PC-3 (cell line): ENCODE results near the gene CLNK.

ENCODE experiments used
- EZH2 ChIP-seq: fragments of 300-600 bp; sonication (generic); IDR thresholded peaks from one replicate; pipeline ENCODE4 v1.6.1; 2017; ENCODE audit warnings: antibody characterized with exemption, mild to moderate bottlenecking, low read length; ENCODE audit not compliant: unreplicated experiment
- TF ChIP-seq, protein P1 (sequence below): fragments of 300-600 bp; sonication (generic); conservative IDR thresholded peaks from 2 replicates; pipeline ENCODE4 v1.5.1; 2017; ENCODE audit warnings: antibody characterized with exemption, low read depth, mild to moderate bottlenecking, low read length

DNA sequence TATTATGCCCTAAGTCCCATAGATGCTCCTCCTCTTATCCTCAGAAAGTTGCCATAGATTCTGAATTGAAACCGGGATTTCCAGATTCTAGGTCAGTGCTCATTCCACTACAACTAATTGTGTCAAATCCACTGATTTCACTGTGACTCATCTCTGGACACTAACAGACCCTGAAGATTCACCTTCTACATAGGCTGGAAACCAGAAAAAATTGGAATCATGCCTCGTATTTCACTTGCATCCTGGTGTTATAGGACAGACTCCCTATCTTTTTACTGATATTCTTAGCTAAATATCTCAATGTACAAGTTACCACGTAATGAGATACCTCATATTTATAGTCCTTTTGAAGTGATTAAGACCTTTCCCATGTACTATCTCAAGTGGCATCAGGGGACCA lies 36.7 kb downstream of the CLNK start:
- TF ChIP-seq, protein P1, sequence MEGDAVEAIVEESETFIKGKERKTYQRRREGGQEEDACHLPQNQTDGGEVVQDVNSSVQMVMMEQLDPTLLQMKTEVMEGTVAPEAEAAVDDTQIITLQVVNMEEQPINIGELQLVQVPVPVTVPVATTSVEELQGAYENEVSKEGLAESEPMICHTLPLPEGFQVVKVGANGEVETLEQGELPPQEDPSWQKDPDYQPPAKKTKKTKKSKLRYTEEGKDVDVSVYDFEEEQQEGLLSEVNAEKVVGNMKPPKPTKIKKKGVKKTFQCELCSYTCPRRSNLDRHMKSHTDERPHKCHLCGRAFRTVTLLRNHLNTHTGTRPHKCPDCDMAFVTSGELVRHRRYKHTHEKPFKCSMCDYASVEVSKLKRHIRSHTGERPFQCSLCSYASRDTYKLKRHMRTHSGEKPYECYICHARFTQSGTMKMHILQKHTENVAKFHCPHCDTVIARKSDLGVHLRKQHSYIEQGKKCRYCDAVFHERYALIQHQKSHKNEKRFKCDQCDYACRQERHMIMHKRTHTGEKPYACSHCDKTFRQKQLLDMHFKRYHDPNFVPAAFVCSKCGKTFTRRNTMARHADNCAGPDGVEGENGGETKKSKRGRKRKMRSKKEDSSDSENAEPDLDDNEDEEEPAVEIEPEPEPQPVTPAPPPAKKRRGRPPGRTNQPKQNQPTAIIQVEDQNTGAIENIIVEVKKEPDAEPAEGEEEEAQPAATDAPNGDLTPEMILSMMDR, result no peak
- no peak for TF ChIP-seq EZH2
